Endodermal cell (in vitro differentiated cells): ENCODE data around the gene CBLB. TPM values are rescaled to one million over a fixed set of nuclear protein-coding genes. Genes with fewer than 3 reads are reported as not detected.

ENCODE experiments used
- DNase-seq: peaks from one replicate; pipeline ENCODE4 v3.0.0-alpha.2; 2017
- H3K27ac ChIP-seq: 2 replicates; pipeline ENCODE4 v1.5.1; 2013; ENCODE audit warnings: mild to moderate bottlenecking, low read depth, low read length, moderate library complexity
- H3K27me3 ChIP-seq: 2 replicates; pipeline ENCODE4 v1.6.1; 2013; ENCODE audit warnings: mild to moderate bottlenecking, low read length, moderate library complexity; ENCODE audit not compliant: insufficient read depth, control insufficient read depth, poor library complexity, severe bottlenecking
- H3K36me3 ChIP-seq: 2 replicates; pipeline ENCODE4 v1.7.0; 2013; ENCODE audit warnings: mild to moderate bottlenecking, low read length, moderate library complexity; ENCODE audit not compliant: control insufficient read depth, insufficient read depth
- H3K4me1 ChIP-seq: one replicate; pipeline ENCODE4 v1.7.0; 2013; ENCODE audit warnings: low read length; ENCODE audit not compliant: control insufficient read depth, insufficient read depth
- H3K4me3 ChIP-seq: 2 replicates; pipeline ENCODE4 v1.5.1; 2013; ENCODE audit warnings: mild to moderate bottlenecking, low read length, moderate library complexity
- H3K9ac ChIP-seq: 2 replicates; pipeline ENCODE4 v1.6.1; 2013; ENCODE audit warnings: mild to moderate bottlenecking, low read length, moderate library complexity; ENCODE audit not compliant: poor library complexity, severe bottlenecking; ENCODE audit errors: extremely low read depth
- H3K9me3 ChIP-seq: 2 replicates; pipeline ENCODE4 v1.6.1; 2013; ENCODE audit warnings: mild to moderate bottlenecking, low read length, moderate library complexity; ENCODE audit not compliant: control insufficient read depth
- H3K27ac Mint-ChIP-seq: 2 replicates; pipeline ENCODE4 v1.8.0; 2020; ENCODE audit warnings: mixed read lengths
- H3K27me3 Mint-ChIP-seq: 2 replicates; pipeline ENCODE4 v1.8.0; 2021; ENCODE audit warnings: mild to moderate bottlenecking, mixed read lengths; ENCODE audit not compliant: insufficient read depth
- H3K36me3 Mint-ChIP-seq: 2 replicates; pipeline ENCODE4 v1.8.0; 2020; ENCODE audit warnings: low read depth, mixed read lengths
- H3K4me1 Mint-ChIP-seq: 2 replicates; pipeline ENCODE4 v1.8.0; 2020; ENCODE audit warnings: mixed read lengths
- H3K4me3 Mint-ChIP-seq: 2 replicates; pipeline ENCODE4 v1.8.0; 2020; ENCODE audit warnings: mild to moderate bottlenecking, moderate library complexity, mixed read lengths
- H3K9me3 Mint-ChIP-seq: 2 replicates; pipeline ENCODE4 v1.8.0; 2020; ENCODE audit warnings: mild to moderate bottlenecking, mixed read lengths
- WGBS, 2 experiments: methylation state at CpG; one replicate each; pipeline versions ENCODE4 v1.1.5 to v1.1.7; 2013; ENCODE audit warnings: missing lambda C conversion rate in 2 of 2, mixed read lengths in 1 of 2; ENCODE audit not compliant: insufficient coverage in 1 of 2, insufficient read length in 1 of 2; 5-methylcytosine and 5-hydroxymethylcytosine counted together
- total RNA-seq, 2 donors: library from RNA; stranded (reverse); fragmentation: NEBNext Ultra II Directional in 1 of 2; extraction: Animal tissue kit (Norgen Biotek cat#: 25700) in 1 of 2; gene quantifications; 2 replicates in 1 of 2; 3 replicates in 1 of 2; pipeline ENCODE4 v1.2.1, GENCODE V29; 2021
- TF ChIP-seq, protein P1 (sequence below): fragments of 200-600 bp; sonication (generic); conservative IDR thresholded peaks from 2 replicates; pipeline ENCODE4 v1.5.0; 2021; ENCODE audit warnings: antibody characterized with exemption, mild to moderate bottlenecking

CBLB gene
- total RNA-seq, 2 donors from 2014 or later = 45.4 to 60.5 TPM

DNA sequence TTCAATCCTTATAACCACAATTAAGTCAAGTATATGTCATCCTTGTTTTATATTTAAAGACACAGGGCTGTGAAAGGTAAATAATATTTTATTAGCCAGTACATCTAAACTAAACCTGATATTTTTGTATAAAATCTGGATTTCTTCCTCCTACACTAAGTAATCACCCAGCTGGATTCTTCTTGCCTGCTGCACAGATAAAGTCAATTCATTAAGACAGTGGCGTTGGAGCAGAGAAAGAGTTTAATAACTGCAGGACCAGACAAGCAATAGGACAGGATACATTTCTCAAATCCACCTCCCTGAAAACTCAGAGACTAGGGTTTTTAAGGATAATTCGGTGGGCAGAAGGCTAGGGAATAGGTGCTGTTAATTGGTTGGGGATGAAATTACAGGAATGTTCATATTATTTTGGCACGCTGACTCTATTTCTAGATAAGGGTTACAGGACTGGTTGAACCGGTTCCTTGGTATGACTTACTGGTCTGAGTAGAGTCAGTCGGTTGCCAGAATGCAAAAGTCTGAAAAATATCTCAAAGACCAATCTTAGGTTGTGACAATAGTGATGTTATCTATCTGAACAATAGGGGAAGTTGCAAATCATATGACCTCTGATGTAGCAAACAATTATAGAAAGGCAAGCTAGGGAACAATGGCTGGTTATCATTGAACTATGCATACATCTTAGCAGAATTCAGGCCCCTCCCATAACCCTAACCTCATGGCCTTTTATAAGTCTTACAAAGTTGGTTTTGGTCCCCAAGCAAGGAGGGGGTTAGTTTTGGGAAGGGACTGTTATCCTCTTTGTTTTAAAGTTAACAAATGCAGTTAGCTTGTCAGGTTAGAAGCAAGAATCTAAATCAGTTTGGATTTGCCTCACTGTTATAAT is 257.3 kb downstream of the CBLB start:
- no peak overlapping the region for H3K9ac ChIP-seq
- H3K4me3 Mint-ChIP-seq = no peak overlapping the region
- H3K36me3 ChIP-seq = no peaks in the 10 kb centered on the region
- no peaks in the 10 kb centered on the region for H3K36me3 Mint-ChIP-seq
- no peak overlapping the region for H3K27ac ChIP-seq
- peaks cover 4% of the 10 kb centered on the region for H3K9me3 Mint-ChIP-seq
- peak overlapping the region; percentile 28 for H3K4me3 ChIP-seq
- DNase-seq = no peak
- H3K4me1 Mint-ChIP-seq = peaks cover 31% of the 10 kb centered on the region
- H3K27me3 ChIP-seq = no peaks in the 10 kb centered on the region
- peaks cover 6% of the 10 kb centered on the region for H3K27me3 Mint-ChIP-seq
- WGBS, 2 experiments = 97 to 100% methylated on average over 3 to 5 of the region's 5 CpGs
- H3K4me1 ChIP-seq = peaks cover 3% of the 10 kb centered on the region
- H3K9me3 ChIP-seq = peaks cover 16% of the 10 kb centered on the region
- H3K27ac Mint-ChIP-seq = no peak overlapping the region
- TF ChIP-seq, protein P1, sequence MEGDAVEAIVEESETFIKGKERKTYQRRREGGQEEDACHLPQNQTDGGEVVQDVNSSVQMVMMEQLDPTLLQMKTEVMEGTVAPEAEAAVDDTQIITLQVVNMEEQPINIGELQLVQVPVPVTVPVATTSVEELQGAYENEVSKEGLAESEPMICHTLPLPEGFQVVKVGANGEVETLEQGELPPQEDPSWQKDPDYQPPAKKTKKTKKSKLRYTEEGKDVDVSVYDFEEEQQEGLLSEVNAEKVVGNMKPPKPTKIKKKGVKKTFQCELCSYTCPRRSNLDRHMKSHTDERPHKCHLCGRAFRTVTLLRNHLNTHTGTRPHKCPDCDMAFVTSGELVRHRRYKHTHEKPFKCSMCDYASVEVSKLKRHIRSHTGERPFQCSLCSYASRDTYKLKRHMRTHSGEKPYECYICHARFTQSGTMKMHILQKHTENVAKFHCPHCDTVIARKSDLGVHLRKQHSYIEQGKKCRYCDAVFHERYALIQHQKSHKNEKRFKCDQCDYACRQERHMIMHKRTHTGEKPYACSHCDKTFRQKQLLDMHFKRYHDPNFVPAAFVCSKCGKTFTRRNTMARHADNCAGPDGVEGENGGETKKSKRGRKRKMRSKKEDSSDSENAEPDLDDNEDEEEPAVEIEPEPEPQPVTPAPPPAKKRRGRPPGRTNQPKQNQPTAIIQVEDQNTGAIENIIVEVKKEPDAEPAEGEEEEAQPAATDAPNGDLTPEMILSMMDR = no peak

DNA sequence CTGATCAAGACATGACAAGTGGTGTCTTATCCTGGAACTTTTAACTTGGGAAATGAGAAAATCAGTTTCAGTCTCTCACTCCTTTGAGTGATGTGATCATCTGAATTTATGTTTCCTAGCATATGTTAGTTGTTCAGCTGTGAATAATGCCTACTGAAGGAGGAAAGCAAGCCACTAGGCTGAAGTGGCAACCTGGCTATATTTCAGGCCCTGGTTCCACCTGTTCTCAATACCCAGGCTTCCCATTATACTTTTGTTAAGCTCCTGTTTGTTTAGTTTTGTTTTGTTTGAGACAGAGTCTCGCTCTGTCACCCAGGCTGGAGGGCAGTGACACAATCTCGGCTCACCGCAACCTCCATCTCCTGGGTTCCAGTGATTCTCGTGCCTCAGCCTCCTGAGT is 258.3 kb downstream of the CBLB start:
- H3K4me1 Mint-ChIP-seq = peaks cover 31% of the 10 kb centered on the region
- peaks cover 3% of the 10 kb centered on the region for H3K4me1 ChIP-seq
- peaks cover 4% of the 10 kb centered on the region for H3K9me3 Mint-ChIP-seq
- no peak overlapping the region for H3K9ac ChIP-seq
- H3K27ac Mint-ChIP-seq = no peak overlapping the region
- H3K27ac ChIP-seq = no peak overlapping the region
- H3K27me3 Mint-ChIP-seq = peaks cover 6% of the 10 kb centered on the region
- TF ChIP-seq, protein P1 = no peak
- no peak for DNase-seq
- no peaks in the 10 kb centered on the region for H3K27me3 ChIP-seq
- peaks cover 16% of the 10 kb centered on the region for H3K9me3 ChIP-seq
- H3K4me3 Mint-ChIP-seq = no peak overlapping the region
- no peak overlapping the region for H3K4me3 ChIP-seq
- H3K36me3 ChIP-seq = no peaks in the 10 kb centered on the region
- no peaks in the 10 kb centered on the region for H3K36me3 Mint-ChIP-seq
- WGBS, 2 experiments = 94 to 100% methylated on average over 3 to 4 of the region's 4 CpGs

DNA sequence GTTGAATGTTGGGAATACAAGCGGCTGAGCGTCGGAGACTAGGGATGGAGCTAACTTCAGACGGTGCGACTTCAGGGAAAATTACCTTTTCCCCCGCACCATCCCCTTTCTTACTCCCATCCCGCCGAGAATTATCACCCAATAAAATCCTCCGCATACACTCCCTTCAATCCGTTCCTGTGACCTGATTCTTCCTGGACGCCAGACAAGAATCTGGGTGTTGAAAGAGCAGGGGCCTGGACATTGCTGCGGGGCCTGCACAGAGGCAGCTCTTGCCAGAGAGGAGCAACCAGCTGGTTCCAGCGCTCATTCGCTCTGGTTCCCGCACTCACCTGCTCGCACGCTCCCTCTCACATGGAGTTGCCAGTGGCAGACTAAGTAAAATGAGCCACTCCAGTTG is 260.2 kb downstream of the CBLB start:
- H3K36me3 ChIP-seq = no peaks in the 10 kb centered on the region

More for the DNA sequence above, 260.2 kb downstream of the CBLB start:
- peaks cover 27% of the 10 kb centered on the region for H3K4me1 Mint-ChIP-seq
- H3K4me1 ChIP-seq = peaks cover 3% of the 10 kb centered on the region
- no peaks in the 10 kb centered on the region for H3K27me3 ChIP-seq
- no peak overlapping the region for H3K27ac Mint-ChIP-seq
- DNase-seq = peak; percentile 49
- H3K36me3 Mint-ChIP-seq = no peaks in the 10 kb centered on the region
- peaks cover 6% of the 10 kb centered on the region for H3K27me3 Mint-ChIP-seq
- peaks cover 4% of the 10 kb centered on the region for H3K9me3 Mint-ChIP-seq
- 93 to 94% methylated on average over 8 to 17 of the region's 17 CpGs for WGBS, 2 experiments
- H3K9ac ChIP-seq = no peak overlapping the region
- no peak overlapping the region for H3K4me3 ChIP-seq
- TF ChIP-seq, protein P1 = no peak
- peak overlapping the region; percentile 57 for H3K4me3 Mint-ChIP-seq
- H3K27ac ChIP-seq = no peak overlapping the region
- peaks cover 16% of the 10 kb centered on the region for H3K9me3 ChIP-seq
